ENCODE measurements around the gene HNRNPH1. TPM values are rescaled to one million over a fixed set of nuclear protein-coding genes. Genes with fewer than 3 reads are reported as not detected.
A peak's percentile ranks its signal among the peaks of the same experiment; 100 is the strongest.

Gene HNRNPH1
- total and polyA plus RNA-seq, 4 donors, result 185 to 1,791 (median 306) TPM

DNA sequence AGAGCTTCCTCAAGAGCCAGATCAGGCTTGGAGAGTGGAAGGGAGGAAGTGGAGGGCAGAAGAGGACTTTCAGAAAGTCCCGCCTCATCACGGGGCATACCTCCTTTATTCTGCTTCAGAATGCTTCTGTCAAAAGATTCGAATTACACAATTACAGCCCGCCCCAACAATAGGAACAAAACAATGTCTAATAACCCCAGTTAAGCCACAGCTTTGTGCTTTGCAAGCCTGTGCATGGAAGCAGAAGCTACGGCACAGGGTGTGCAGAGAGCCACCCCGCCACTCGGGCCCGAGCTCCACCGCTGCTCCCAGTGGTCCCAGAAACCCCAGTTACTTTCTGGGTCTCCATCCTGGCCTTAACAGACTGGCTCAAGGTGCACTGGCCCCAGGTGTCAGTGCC lies 23.5 kb downstream of the HNRNPH1 start:
- ATAC-seq (ENCODE audit: insufficient read depth, low FRiP score), result peak; percentile 55
- Histone ChIP-seq H3K9me3 (ENCODE audit: control insufficient read depth in 4 of 4, insufficient read depth in 3 of 4, low read length in 3 of 4) (no peaks in the 10 kb centered on the region), H3K27ac (ENCODE audit: low read depth in 1 of 2, low read length in 1 of 2) (no peak overlapping the region), H3K36me3 (ENCODE audit: control insufficient read depth in 4 of 4, insufficient read depth in 4 of 4, low read length in 4 of 4) (peaks cover 17 to 53% (median 33%) of the 10 kb centered on the region in 4 donors), H3K4me3 (no peak overlapping the region), H3K4me1 (ENCODE audit: control insufficient read depth in 5 of 5, insufficient read depth in 5 of 5, low read length in 5 of 5) (no peaks in the 10 kb centered on the region), H3K9ac (ENCODE audit: insufficient read depth in 1 of 2, low read length in 2 of 2) (no peak overlapping the region), H3K27me3 (ENCODE audit: control insufficient read depth in 3 of 3, insufficient read depth in 3 of 3, low read length in 2 of 3) (no peaks in the 10 kb centered on the region)
- WGBS, 2 donors, result 40 to 69% methylated on average over 9 of the region's 9 CpGs
- TF ChIP-seq, protein P1, sequence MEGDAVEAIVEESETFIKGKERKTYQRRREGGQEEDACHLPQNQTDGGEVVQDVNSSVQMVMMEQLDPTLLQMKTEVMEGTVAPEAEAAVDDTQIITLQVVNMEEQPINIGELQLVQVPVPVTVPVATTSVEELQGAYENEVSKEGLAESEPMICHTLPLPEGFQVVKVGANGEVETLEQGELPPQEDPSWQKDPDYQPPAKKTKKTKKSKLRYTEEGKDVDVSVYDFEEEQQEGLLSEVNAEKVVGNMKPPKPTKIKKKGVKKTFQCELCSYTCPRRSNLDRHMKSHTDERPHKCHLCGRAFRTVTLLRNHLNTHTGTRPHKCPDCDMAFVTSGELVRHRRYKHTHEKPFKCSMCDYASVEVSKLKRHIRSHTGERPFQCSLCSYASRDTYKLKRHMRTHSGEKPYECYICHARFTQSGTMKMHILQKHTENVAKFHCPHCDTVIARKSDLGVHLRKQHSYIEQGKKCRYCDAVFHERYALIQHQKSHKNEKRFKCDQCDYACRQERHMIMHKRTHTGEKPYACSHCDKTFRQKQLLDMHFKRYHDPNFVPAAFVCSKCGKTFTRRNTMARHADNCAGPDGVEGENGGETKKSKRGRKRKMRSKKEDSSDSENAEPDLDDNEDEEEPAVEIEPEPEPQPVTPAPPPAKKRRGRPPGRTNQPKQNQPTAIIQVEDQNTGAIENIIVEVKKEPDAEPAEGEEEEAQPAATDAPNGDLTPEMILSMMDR (IDR thresholded peaks at IDR 0.05; ENCODE audit: control extremely low read depth, extremely low read depth), result no peak
- DNase-seq, result no peak

DNA sequence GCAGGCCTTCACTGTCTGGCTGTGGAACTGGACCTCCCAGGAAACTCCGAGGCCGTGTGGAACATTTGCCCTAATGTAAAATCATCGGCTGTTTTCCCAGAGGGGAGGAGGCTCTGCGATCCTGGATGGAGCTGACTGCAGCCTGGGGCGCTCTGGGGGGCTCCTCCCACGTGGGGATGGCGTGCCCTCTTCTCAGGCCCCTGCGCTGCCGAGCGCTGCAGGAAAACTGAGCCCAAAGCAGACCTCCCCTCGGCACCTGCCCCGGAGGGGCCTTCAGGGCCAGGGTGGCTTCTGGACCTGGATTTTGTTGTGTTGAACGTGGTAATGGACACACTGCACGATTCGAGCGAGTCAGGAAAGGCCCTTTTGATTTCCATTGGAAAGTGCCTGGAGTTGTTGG lies 23.9 kb downstream of the HNRNPH1 start:
- ATAC-seq (ENCODE audit: insufficient read depth, low FRiP score) (no peak), DNase-seq (no peak)
- peaks cover 17 to 57% (median 36%) of the 10 kb centered on the region in 4 donors for H3K36me3 ChIP-seq (ENCODE audit: control insufficient read depth in 4 of 4, insufficient read depth in 4 of 4, low read length in 4 of 4)
- no peaks in the 10 kb centered on the region for H3K27me3 ChIP-seq (ENCODE audit: control insufficient read depth in 3 of 3, insufficient read depth in 3 of 3, low read length in 2 of 3)
- H3K4me3 ChIP-seq, result no peak overlapping the region
- 90 to 91% methylated on average over 16 of the region's 16 CpGs for WGBS, 2 donors
- no peak overlapping the region for H3K27ac ChIP-seq (ENCODE audit: low read depth in 1 of 2, low read length in 1 of 2)
- no peaks in the 10 kb centered on the region for H3K9me3 ChIP-seq (ENCODE audit: control insufficient read depth in 4 of 4, insufficient read depth in 3 of 4, low read length in 3 of 4)
- no peak overlapping the region for H3K9ac ChIP-seq (ENCODE audit: insufficient read depth in 1 of 2, low read length in 2 of 2)
- no peaks in the 10 kb centered on the region for H3K4me1 ChIP-seq (ENCODE audit: control insufficient read depth in 5 of 5, insufficient read depth in 5 of 5, low read length in 5 of 5)
- TF ChIP-seq, protein P1 (IDR thresholded peaks at IDR 0.05; ENCODE audit: control extremely low read depth, extremely low read depth), result no peak

DNA sequence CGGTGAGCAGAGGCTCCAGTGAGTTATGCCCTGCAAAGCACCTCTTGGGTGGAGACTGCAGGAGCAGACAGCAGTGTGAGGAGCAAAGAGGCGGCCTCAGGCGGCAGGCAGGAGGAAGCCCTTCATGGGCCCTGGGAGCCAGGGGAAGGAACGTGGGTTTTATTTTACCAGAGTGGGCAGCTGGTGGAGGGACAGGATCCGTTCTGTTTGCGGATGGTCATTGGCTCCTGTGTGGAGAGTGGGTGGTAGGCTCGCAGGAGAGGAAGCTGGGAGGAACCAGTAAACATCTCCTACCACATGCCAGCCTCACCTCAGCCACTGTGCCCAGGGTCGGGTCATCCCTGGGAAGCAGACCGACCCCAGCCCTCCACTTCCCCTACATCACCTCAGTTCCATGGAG lies 24.4 kb downstream of the HNRNPH1 start:
- Histone ChIP-seq H3K4me1 (ENCODE audit: control insufficient read depth in 5 of 5, insufficient read depth in 5 of 5, low read length in 5 of 5) (no peaks in the 10 kb centered on the region), H3K4me3 (no peak overlapping the region), H3K36me3 (ENCODE audit: control insufficient read depth in 4 of 4, insufficient read depth in 4 of 4, low read length in 4 of 4) (peaks cover 19 to 60% (median 34%) of the 10 kb centered on the region in 4 donors), H3K27ac (ENCODE audit: low read depth in 1 of 2, low read length in 1 of 2) (no peak overlapping the region), H3K9me3 (ENCODE audit: control insufficient read depth in 4 of 4, insufficient read depth in 3 of 4, low read length in 3 of 4) (no peaks in the 10 kb centered on the region), H3K27me3 (ENCODE audit: control insufficient read depth in 3 of 3, insufficient read depth in 3 of 3, low read length in 2 of 3) (no peaks in the 10 kb centered on the region), H3K9ac (ENCODE audit: insufficient read depth in 1 of 2, low read length in 2 of 2) (no peak overlapping the region)
- DNase-seq (no peak), ATAC-seq (ENCODE audit: insufficient read depth, low FRiP score) (no peak)
- TF ChIP-seq, protein P1 (IDR thresholded peaks at IDR 0.05; ENCODE audit: control extremely low read depth, extremely low read depth), result no peak
- 76 to 85% methylated on average over 7 to 9 of the region's 9 CpGs for WGBS, 2 donors

DNA sequence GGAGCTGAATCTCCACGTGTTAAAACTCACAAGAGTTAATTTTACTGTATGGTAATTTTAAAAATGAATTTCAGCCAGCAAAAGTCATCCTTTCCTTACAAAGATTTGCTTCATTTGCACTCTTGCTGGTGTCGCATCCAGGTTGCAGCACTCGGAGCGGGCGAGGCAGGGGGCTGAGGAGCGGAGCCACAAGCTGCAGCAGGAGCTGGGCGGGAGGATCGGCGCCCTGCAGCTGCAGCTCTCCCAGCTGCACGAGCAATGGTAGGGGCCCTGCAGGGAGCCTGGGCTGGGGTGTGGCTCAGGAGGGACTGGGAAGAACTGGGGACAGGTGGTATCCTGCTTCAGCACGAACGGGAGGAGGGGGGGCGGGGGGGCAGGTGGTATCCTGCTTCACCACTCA lies 27.1 kb downstream of the HNRNPH1 start:
- no peaks in the 10 kb centered on the region for H3K9me3 ChIP-seq (ENCODE audit: control insufficient read depth in 4 of 4, insufficient read depth in 3 of 4, low read length in 3 of 4)
- H3K36me3 ChIP-seq (ENCODE audit: control insufficient read depth in 4 of 4, insufficient read depth in 4 of 4, low read length in 4 of 4), result peaks cover 30 to 64% (median 37%) of the 10 kb centered on the region in 4 donors
- no peak overlapping the region for H3K27ac ChIP-seq (ENCODE audit: low read depth in 1 of 2, low read length in 1 of 2)
- H3K4me1 ChIP-seq (ENCODE audit: control insufficient read depth in 5 of 5, insufficient read depth in 5 of 5, low read length in 5 of 5), result no peaks in the 10 kb centered on the region
- DNase-seq (no peak), ATAC-seq (ENCODE audit: insufficient read depth, low FRiP score) (no peak)
- 91 to 97% methylated on average over 13 of the region's 13 CpGs for whole genome bisulfite sequencing, 2 donors
- TF ChIP-seq, protein P1 (IDR thresholded peaks at IDR 0.05; ENCODE audit: control extremely low read depth, extremely low read depth), result no peak
- no peak overlapping the region for H3K9ac ChIP-seq (ENCODE audit: insufficient read depth in 1 of 2, low read length in 2 of 2)
- H3K4me3 ChIP-seq, result no peak overlapping the region
- H3K27me3 ChIP-seq (ENCODE audit: control insufficient read depth in 3 of 3, insufficient read depth in 3 of 3, low read length in 2 of 3), result no peaks in the 10 kb centered on the region
